GM21825 (cell line): ENCODE data around the gene TESMIN.

ENCODE experiments used
- ATAC-seq: cut with Tn5 transposase; IDR thresholded peaks from one replicate; pipeline ENCODE4 v1.9.1; 2021; ENCODE audit warnings: mild to moderate bottlenecking, moderate library complexity; ENCODE audit not compliant: unreplicated experiment

Gene TESMIN

DNA sequence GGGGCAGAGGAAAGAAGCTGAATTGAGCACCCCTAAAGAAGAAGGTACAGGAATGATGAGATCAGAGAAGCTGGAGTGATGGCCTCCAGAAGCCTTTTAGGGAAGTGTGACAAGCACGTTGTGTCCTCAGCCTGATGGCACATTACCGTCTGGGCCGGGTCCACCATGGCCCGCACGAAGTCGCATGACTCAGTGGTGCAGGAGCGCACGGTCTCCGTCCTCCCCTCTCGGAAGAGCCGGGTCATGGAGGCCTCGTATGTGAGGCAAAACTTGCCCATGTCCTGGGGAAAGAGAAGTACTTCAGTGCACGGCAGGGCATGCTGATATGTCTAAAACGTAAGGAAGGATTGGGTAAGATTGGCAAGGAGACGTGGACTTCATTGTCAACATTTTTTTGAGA lies 11.2 kb upstream of the TESMIN start:
- no peak for ATAC-seq

GRCh38 chr11:68761801-68762200 lies 10.5 kb upstream of the TESMIN start:
- no peak for ATAC-seq

DNA sequence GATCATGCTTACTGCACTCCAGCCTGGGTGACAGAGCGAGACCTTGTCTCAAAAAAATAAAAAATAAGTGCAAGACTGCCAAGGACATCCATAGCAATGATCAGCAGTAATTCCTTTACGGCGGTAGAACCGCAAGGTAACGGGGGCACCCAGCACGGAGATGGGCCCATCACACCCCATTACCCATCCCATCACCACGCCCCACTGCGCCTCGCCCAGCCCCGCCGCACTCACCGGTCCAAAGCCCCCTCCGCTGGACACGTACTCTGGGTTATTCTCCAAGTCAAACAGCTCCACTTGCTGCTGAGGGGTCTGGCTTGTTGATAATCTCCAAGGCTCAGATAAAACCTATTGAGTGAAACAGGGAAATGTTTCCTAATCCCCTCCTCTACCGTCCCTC lies 8.7 kb upstream of the TESMIN start:
- no peak for ATAC-seq

- no peak for ATAC-seq
Observed at GRCh38 chr11:68757711-68758110, 6.4 kb upstream of the TESMIN start.

- ATAC-seq, result no peak
Observed at GRCh38 chr11:68756171-68756766, 4.9 kb upstream of the TESMIN start.

- no peak for ATAC-seq
Observed at GRCh38 chr11:68753300-68753699, 2.0 kb upstream of the TESMIN start.

GRCh38 chr11:68751004-68751325 lies 355 bp downstream of the TESMIN start:
- no peak for ATAC-seq

- ATAC-seq, result no peak
Observed at GRCh38 chr11:68750195-68751003, 921 bp downstream of the TESMIN start.

DNA sequence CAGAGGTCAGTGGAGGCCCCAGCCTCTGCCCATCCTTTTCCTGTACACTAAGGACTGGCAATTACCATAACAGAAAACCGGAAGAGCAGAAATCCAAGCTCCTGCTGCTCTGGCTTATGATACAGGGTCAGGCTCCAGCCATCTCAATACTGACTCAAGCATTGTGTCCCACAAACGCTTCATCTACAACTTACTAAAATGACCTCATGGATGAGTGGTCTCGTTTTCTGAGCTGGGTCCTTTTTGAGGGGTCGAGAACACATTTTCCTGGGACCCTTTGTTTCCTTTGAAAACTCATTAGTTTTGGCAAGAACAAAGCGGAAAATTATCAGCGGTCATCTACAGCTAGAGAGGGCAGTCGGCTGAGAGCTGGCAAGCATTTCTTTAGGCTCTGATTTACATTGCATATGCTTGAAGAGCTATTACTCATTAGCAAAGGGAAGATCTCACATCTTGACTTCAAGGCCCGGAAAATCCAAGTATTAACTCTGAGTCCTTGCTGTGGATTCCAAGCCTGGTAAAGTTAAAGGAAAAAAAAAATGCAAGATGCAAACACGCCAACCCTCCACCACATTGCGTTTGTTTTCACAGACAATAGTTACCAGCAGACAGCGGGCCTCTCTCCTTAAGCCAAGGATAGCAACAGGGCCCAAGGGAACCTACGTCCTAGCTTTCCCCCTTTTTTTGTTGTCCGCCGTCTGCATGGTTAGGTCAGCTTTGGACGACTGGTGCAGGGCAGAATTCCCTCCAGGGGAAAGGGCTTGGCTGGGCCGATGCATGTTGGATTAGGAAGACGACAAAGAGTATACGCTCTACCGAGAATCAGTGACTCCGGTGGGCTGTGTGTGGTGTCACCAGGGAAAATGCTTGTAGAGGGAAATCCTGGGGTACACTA lies 1.8 kb downstream of the TESMIN start:
- ATAC-seq, result no peak

GRCh38 chr11:68748061-68748460 lies 3.3 kb downstream of the TESMIN start:
- no peak for ATAC-seq

GRCh38 chr11:68743539-68743938 lies 7.8 kb downstream of the TESMIN start:
- no peak for ATAC-seq

GRCh38 chr11:68741463-68741862 lies 9.9 kb downstream of the TESMIN start:
- ATAC-seq, result no peak

GRCh38 chr11:68735646-68736045 lies 15.7 kb downstream of the TESMIN start:
- no peak for ATAC-seq

DNA sequence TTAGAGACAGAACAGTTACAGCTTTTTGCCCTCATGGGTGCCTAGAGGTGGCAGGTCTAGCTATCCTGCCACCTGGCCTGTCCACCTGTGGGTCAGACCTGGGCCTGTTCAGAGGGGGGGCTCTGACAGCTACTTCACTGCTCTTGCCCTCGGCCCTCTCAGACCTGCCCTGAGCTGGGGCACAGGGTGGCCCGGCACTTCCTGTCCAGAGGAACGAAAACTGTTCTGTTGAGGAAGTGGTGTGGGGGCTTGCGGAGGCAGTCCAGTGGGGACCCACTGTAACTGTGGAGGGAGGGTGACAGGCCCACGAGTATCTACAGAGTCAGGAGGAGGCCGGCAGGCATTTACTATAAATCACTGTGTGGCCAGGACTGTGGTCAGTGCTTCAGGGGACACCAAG lies 16.2 kb downstream of the TESMIN start:
- ATAC-seq, result no peak

GRCh38 chr11:68734111-68734510 lies 17.2 kb downstream of the TESMIN start:
- ATAC-seq, result no peak

GRCh38 chr11:68727783-68728182 lies 23.5 kb downstream of the TESMIN start:
- ATAC-seq, result no peak

GRCh38 chr11:68724293-68724692 lies 27.0 kb downstream of the TESMIN start:
- ATAC-seq, result no peak

GRCh38 chr11:68722143-68722542 lies 29.2 kb downstream of the TESMIN start:
- no peak for ATAC-seq

DNA sequence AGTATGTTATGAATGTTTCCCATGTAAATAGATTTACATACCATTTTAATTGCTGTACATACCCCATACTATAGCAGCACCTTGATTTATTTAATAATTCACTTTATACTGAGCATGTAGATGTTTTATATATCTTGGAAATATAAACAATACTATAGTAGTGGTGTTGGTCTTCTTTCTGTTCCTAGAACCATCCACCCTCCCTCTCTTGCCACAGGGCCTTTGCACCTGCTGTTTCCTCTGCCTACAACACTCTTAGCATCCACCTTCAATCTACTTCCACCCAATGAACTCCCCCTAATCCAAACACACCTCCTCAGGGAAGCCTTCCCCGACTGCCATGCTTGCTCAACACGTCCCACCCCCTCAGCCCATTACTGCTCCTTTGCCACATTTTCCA lies 30.2 kb downstream of the TESMIN start:
- no peak for ATAC-seq

DNA sequence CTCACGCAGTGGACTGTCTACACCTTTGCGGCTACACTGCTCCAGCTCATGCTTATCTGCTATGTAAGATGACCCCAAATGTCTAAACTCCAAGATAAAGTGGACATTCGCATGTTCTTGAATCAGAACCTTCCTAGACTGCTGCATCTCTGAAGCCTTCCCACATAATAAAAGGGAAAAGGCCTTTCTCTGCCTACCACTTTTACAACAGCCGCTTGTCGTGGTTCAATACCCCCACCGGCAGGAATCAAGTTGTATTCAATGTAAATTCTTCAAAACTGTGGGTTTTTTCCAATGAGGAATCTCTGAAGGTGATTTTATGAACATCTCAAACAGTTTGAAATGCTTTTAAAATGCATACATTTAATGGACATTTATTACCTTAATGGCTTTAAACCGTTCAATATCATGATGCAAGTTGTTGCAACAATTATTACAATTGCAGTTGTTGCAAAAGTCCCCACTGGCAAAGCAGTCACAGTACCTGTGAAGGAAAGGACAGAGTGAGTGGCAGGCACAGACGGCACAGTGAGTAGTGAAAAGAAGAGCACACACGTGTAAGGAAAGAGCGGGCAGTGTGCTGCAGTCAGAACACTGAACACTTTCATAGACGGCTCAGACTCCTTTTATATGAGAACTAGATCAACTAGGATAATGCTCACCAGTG lies 35.7 kb downstream of the TESMIN start:
- ATAC-seq, result no peak
